IPS-NIHi11 (cell line): ENCODE measurements around the gene CTRL.
"Not testable (repeated sequence)": the region's sequence is repeated elsewhere in the genome, so short reads cannot be mapped to it uniquely, and the experiment has no call there.

ENCODE experiments used
- DNase-seq: peaks from one replicate; pipeline ENCODE4 v3.0.0; 2012; ENCODE audit warnings: mixed read lengths, low spot score

CTRL gene

DNA sequence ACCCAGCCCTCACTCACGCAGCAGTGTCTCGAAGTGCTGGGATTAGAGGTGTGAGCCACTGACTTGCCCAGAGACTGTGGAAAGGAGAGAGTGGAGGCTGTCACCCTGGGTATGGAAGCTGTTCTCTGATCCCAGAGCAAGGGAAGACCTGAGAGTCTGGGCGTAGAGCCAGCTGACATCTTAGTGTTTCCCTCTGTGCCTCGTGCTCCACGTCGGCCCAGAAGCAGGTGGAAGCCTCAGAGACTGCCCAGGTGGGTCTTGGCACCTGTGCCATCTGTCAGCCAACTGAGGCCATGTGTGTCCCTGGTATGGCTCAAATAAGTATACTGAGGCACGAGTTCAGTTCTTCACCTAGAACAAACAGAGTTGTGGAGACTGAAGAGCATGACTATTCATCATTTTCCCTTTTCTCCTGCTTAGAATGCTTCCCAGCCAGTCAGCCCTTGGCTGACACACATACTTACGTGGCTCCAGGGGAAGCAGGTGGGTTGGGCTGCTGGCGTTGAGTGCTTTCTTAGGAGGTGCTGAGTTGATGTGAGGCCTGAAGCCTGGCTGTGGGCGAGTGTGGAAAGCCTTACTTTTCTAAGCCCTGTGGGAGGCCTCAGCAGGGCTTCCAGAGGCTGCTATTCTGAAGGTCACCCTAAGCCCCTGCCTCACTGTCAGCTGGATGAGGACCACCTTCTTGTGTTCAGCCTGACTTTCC is 8.1 kb downstream of the CTRL start:
- no peak for DNase-seq

DNA sequence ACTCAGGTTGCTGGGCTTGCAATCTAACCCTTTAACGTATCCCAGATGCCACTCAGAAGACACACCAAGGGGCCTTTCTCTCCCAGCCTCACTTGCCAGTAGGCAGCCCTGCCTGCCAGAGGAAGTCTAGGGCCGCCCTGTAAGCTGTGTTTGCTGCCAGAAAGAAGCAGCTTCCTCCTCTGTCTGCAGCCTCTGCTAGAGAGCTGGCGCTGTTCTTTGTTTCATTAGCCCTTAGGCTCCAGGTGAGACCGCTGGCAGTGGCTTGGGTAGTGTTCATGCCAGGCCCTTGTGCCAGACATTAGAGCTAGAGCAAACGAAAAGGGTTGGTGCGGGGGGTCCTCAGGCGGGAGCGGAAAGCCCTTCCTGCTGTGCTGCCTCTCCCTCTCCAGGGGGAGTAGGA is 8.9 kb downstream of the CTRL start:
- no peak for DNase-seq

DNA sequence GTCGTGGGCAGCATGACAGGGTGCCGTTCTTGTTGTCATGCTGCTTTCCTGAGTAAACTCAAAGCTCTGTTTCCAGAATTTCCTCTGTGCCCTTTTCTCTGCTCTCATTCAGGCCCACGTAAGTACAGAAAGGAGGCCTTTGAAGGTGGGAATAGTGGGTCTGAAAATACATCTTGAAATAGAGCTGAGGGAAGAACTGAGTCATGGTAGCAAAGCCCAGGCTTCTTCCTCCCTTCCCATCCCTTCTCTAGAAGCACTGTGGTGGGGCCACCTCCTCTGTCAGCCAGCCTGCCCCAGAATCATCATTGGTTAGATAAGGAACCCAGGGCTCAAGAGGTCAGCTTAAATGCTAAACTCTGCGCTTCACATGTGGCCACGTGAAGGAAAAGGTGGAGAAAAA is 9.4 kb downstream of the CTRL start:
- DNase-seq = no peak

DNA sequence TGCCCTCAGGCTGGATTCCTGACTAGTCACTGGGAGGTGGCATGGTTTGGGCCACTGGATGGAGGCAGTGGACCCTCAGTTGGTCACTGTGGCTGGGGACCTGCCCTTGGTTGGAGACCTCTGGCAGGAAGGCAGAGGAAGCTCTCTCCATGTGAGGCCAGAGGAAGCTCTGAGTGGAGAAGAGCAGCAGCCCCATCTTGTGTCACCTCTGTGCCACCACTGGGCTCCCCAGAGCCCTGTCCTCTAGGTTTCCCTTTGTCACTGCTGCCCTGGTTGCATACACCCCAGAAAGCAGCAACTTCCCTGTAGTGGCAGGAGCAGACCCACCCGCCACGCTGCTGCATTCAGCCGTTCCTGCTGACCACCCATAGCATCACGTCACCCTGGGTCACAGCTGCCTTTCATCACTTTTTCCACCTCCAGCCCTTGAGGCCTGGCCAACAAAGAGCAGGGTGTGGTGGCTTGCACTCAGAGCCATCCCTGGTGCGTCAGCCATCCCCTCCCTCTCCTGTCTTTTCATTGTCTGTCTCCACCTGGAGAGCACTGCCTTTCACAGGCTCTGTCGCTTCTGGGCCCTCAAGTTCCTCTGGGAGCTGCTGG is 11.9 kb downstream of the CTRL start:
- DNase-seq = no peak

DNA sequence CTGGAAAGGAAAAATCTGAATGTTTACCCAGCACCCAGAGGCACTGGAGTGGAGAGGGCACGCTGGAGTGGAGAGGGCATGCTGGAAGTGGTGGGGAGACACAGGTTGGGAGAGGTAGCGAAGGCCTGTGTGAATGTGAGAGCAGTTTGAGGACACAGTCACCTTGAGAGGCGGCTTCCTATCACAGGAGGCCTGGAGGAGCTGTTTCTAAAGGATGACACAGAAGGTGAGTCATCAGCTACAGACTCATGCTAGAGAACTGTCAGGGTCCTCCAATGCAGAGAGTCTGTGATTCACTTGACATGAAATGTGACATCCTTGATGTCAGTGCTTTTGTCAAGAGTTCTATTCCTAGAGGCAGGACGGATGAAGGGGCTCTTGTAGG is 13.8 kb downstream of the CTRL start:
- no peak for DNase-seq

DNA sequence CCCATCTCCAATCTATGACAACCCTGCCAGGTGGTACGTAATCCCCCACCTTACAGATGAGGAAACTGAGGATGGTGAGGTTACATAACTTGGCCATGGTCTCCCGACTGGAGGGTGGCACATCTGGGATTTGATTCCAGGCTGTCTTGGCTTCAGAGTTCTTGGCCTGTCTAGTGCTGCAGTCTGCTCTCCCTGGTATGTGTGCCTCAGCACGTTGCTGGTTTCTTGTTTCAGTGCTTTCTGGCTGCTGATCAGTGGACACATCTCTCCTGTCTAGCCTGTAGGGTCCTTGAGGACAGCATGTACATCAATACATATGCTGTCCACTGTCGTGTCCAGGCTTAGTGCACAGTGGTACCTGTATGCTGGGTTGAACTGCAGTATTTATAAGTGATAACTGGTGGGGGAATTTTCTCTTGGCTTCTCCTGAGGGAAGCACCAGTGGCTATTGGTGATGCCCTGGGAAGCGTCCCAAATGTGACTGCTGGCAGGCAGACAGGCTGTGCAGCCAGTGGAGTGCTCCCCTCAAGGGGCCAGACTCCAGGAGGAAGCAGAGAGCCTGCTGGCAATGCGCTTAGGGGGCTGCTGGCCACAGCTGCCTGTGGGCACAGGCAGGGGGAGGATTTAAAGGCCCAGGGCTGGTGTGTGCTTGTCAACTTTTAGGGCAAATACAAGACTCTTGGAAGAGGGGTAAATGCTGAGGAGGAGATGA is 14.4 kb downstream of the CTRL start:
- no peak for DNase-seq

DNA sequence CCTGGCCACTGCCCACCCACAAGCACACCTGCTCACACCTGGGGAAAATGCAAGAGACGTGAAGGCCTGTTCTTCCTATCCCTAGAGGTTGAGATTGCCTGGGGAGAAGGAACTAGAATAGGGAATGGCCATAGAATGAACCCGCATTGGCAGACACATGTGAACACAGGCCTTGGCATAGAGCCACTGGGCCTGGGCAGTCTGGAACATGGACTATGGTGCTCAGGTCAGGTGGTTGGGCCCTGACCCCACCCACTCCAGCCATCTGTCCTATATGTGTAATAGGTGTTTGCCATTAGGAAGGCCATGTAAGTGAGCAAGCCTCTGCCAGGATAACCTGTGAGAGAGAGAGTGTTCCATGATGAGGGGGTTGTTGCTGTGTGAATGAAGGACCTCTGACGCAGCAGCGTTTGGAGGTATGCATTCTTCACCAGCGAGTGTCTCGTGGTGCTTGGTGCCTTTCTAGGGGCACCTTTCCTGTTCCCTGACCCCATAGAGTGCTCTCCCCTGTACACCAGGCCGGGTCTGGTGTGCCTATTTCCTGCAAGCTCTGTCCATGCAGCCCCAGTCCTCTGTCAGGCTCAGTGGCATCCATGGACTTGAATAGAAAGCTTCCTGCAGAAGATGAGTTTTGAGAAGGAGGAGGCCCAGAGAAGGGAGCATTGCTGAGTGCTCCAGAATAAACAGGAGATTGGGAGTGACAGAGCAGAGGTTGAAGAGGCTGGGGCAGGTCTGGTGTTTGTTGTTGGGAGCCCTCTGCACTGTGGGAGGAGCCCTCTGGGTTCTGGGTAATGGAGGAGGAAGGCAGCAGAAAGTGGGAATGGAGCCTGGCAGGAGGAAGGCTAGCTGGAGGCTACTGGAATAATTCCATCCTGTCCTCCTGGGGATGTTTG is 15.6 kb downstream of the CTRL start:
- no peak for DNase-seq

DNA sequence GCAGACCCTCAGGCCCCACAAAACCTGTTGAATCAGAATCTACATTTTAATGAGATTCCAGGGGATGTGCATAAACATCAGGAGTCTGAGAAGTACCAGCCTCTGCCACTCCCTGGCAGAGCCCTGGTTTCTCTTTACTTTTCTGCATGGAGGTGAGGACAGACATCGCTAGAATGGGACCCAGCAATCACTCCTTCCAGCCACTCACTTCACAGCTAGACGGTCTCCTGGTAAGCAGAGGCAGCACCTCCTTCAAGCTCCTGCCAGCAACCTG is 16.2 kb downstream of the CTRL start:
- not testable (repeated sequence) for DNase-seq

DNA sequence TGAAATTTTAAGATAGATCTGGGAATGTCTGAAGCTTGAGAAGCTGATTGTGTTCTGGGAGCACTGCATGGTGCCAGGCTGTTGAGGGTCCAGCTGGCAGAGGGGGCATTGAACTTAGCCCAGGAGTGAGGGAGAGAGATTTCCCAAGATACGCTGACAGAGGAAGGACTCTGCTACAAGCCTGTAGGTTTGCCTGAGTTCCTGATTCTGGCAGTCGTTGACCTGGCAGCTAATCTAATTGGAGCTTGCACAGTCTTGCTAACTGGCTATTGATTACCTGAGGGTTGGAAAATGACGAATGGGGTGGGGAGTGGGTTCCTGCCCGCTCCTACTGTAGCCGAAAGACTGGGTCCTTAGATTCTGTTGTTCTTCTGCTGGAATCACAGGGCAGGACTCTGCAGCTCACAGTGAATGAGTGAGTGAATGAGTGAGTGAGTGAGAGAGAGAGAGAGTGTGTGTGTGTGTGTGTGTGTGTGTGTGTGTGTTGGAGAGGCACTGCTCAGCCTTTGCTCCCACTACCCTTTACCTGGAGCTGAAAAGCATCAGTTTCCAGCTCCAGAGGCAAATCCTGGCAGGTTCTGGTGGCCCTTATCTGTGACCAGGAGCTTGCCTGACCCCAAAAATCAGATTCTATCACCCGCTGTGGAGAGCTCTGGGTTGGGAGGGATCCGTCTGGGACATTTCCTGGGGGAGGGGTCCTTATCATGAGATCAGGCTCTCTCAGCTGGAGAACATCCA is 16.7 kb downstream of the CTRL start:
- DNase-seq = no peak

DNA sequence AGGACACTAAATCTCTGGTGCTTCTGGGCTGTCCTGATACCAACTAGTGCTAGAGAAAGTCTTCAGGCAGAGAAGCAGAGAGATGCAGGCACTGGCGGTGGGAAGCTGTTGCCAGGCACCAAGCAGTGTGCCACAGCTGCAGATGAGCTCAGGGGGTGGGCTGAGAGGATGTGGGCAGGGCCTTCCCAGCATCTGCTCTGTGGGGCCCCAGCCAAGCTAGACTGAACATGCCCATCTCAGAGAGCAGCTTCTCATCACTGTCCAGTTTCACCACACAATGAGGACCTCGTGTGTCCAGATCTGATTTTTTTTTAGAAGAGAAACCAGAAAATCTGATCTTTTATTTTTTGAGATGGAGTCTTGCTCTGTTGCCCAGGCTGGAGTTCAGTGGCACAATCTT is 21.5 kb downstream of the CTRL start:
- no peak for DNase-seq

DNA sequence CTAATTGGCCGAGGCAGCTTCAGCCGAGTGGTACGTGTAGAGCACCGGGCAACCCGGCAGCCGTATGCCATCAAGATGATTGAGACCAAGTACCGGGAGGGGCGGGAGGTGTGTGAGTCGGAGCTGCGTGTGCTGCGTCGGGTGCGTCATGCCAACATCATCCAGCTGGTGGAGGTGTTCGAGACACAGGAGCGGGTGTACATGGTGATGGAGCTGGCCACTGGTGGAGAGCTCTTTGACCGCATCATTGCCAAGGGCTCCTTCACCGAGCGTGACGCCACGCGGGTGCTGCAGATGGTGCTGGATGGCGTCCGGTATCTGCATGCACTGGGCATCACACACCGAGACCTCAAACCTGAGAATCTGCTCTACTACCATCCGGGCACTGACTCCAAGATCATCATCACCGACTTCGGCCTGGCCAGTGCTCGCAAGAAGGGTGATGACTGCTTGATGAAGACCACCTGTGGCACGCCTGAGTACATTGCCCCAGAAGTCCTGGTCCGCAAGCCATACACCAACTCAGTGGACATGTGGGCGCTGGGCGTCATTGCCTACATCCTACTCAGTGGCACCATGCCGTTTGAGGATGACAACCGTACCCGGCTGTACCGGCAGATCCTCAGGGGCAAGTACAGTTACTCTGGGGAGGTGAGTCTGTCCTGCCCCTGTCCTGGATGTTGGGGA is 22.5 kb downstream of the CTRL start:
- no peak for DNase-seq

DNA sequence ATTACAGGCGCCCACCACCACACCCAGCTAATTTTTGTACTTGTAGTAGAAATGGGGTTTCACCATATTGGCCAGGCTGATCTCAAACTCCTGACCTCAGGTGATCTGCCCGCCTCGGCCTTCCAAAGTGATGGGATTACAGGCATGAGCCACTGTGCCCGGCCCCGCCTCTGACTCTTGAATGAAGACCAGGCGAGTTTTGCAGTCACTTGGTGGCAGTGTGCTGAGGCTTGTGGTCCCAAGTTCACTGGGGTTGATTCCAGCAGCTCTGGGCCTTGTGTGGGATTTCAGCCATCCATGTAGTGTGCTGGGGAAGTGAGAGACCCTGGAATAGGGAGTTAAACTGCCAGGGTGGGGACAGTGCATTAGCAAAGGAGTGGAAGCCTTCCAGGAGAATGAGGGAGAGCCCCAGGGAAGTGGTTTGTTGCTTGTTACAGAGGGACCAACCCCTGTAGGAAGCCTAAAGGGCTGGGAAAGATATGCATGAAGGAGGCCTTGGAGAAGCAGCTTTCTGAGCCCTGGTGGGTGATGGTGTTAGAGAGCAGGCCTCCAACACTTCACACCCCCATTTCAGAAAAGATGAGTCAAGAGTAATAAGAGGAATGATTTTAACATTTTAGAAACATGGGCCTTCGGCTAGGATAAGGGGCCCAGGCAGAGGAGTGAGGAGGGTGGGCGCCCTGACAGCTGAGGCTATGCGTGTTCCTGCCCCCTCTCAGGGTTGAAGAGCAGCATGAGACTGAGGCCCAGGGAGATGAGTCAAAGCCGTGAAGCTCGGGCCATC is 24.1 kb downstream of the CTRL start:
- DNase-seq = no peak

DNA sequence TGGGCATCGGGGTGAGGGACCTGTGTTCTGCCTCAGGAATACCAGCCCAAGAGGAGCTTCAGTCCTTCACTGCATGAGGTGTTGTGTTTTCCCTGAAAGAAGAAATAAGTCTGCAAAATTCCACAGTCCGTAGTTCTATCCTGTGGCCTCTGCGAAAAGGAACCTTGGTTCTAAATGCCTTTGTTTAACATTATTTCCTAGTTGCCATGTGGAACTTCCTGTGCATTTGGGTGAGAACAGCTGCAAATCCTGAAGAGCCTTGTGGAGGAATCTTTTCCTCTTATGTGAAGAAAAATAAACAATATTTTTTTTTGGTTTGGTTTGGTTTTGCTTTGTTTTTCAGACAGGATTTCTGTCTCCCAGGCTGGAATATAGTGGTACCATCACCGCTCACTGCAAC is 28.8 kb downstream of the CTRL start:
- no peak for DNase-seq

DNA sequence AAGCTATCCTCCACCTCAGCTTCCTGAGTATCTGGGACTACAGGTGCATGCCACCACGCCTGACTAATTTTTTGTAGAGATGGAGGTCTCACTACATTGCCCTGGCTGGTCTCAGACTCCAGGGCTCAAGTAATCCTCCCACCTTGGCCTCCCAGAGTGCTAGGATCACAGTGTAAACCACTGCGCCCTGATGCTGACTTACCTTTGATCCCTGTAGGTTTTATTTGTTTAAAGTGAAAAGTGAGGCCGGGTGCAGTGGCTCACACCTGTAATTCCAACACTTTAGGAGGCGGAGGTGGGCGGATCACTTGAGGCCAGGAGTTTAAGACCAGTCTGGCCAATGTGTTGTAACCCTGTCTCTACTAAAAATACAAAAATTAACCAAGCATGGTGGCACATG is 29.9 kb downstream of the CTRL start:
- DNase-seq = no peak

DNA sequence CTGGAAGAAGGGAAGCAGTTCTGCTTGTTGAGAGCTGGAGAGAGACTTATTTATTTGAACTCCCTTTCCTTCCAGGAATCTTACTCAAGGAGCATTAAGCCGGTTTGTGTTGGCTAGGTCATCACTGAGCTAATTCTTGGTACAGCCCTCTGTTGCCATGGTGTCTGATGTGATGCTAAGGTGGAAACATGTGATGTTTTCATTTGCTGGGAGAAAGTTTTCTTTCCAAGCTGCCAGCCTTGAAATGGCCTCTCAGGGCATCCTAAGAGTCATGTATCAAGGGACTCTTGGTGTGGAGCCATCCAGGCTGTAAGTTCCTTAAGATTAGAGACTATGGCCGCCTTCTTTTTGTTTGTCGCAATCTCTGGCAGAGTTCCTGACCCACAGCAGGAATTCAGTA is 34.4 kb downstream of the CTRL start:
- no peak for DNase-seq

DNA sequence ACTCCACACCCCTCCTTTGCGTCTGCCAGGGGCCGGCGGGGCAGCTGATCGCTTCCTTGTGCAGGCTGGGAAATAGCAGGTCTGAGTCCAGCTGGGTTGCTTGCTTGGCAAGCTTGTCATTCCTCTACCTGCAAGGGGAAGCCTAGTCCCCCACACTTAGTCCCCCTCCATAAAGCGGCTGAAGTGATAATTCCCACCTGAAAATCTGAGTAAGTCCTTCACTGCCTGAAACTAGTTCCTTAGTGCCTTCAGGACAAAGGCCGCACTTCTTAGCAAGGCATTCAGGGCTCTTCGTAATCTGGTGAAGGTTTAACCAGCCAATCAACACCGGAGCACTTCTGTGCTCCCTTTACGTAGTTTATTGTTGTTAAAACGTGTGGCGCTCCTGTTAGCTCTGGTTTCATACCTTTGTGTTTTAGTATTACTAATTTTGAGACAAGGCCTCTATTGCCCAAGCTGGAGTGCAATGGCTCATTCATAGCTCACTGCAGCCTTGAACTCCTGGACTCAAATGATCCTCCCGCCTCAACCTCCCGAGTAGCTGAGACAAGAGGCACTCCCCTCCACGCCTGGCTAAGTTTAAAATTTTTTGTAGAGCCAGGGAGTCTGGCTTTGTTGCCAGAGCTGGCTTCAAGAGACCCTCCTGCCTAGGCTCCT is 37.8 kb downstream of the CTRL start:
- peak; percentile 52 for DNase-seq

DNA sequence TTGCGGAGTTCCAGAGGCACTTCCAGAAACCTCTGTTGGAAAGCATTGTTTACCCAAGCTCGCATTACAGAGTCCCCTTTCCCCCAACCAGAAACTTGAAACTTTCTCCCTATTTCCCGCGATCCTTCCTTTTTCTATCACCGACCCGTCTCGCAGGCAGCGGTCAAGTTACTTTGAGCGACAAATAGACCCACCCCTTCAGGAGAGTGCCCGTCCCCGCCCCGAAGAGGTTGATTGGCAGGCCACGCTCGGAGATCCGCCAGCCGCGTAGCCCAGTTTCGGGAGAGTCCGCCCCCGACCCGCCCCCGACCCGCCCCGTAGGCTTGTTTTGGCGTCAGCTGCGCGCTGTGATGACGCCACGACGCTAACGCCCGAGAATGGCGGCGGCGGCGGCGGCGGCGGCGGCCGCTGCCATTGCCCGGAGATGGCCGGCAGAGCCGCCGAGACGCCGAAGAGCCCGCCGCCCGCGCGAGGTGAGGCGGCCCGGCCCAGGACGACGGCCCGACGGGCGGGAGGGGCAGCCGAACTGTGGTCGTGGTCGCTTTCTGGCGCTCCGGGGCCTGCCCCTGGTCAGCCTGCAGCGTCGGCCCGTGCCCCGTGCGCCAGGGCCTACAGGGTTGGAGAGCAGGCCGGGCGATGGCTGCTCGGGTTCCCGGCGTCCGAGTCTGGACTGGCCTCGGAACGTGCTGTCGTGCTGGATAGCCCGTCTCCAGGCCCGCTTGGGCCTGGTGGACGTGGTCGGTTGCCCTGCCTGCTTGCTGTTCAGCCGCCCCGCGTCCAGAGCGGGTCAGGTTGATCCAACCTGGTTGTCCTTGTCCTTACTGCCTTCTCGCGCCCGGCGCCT is 38.5 kb downstream of the CTRL start, which contains the start of gene PSKH1:
Gene PSKH1, plus strand, starts transcription at position 356 of the 844 bp plus-strand sequence. CDS start 15,496 bp downstream, outside the sequence.
- DNase-seq = peak; percentile 100

DNA sequence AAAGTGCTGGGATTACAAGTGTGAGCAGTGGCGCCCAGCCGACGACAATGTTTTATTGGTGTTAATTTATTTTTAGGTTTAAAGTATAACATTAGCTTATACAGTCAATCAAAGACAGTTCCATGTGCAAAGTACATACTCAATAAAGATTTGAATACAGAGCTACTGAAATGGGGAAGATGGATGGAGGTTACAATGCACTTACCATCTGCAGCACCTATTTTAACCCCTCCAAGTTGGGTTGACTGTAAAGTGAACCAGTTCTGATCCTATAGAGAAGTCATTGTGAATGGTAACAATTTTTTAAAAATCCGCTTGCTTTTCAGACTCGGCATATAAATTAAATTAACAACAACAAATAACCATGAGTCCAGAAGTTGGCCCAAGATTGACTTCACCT is 39.3 kb downstream of the CTRL start:
- no peak for DNase-seq

DNA sequence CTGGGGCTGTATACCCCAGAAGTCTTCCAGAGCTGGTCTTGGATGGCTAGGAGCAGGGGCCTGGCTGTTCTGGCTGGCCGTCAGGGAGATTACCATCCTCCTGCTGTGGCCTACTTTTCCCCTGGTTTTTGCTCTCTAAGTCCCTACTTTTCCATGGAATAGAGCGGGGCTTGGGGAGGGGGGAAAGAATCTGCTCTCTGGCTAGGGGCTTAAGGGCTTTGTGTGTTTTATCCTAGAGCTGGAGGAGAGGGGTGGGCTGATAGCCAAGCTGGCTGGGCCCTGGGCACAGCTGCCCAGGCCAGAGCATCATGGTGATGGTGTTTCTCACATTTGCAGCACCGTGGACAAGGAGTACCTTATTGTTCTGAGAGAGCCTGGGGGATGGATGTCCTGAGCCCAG is 43.3 kb downstream of the CTRL start:
- DNase-seq = no peak
